Measurements from ENCODE around the gene VRTN. TPM values are rescaled to one million over a fixed set of nuclear protein-coding genes. Genes with fewer than 3 reads are reported as not detected.

VRTN gene
- total RNA-seq, 1 experiment from 2014 or later, result 104 TPM

DNA sequence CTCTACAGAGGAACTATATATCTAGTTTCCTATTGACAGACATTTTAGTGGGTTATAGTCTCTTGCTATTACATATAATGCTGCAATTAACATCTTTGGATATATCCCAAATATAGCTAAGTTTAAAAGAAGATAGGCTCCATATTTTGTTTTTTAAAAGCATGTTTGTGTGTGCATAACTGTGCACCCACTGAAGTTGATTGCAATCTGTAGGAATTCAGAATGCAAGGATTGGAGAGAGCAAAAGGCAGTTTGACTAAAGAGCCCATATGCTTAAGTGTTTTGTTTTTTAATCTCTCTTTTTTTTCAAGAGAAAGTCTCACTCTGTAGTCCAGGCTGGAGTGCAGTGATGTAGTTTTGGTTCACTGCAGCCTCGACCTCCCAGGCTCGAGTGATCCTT, 36.1 kb upstream of the VRTN start:
- Histone ChIP-seq H2BK15ac (ENCODE audit: low read depth, low read length) (no peak overlapping the region), H4K91ac (ENCODE audit: insufficient read length, low read depth, low read length) (no peak overlapping the region), H4K8ac (replicated peaks; ENCODE audit: insufficient read length, low read depth, low read length) (no peak overlapping the region), H3K23me2 (ENCODE audit: insufficient read length, low read depth, low read length, poor library complexity, severe bottlenecking) (no peaks in the 10 kb centered on the region), H4K20me1 (ENCODE audit: control insufficient read depth, insufficient read depth, insufficient read length) (no peaks in the 10 kb centered on the region), H2BK12ac (ENCODE audit: insufficient read length, low read depth, low read length) (no peak overlapping the region), H3T11ph (ENCODE audit: low read length) (no peak overlapping the region), H3K14ac (ENCODE audit: insufficient read depth, low read length) (no peak overlapping the region), H3K4me2 (ENCODE audit: insufficient read depth, insufficient read length, low read length) (no peak overlapping the region), H2AK5ac (ENCODE audit: insufficient read length, low read length) (no peak overlapping the region), H3K18ac (ENCODE audit: insufficient read length, low read depth, low read length) (no peak overlapping the region), H3K9me3 (ENCODE audit: control insufficient read depth, low read depth, low read length) (no peaks in the 10 kb centered on the region), H3K4me1 (ENCODE audit: insufficient read depth, low read length) (no peaks in the 10 kb centered on the region), H3K4ac (ENCODE audit: low read depth, low read length) (no peak overlapping the region), H3K23ac (ENCODE audit: insufficient read length, low read depth, low read length) (no peak overlapping the region), H3K79me1 (ENCODE audit: insufficient read depth, low read depth, low read length, poor library complexity, severe bottlenecking) (no peaks in the 10 kb centered on the region), H3K27ac (ENCODE audit: insufficient read length, low read depth, low read length) (no peak overlapping the region), H2BK5ac (ENCODE audit: insufficient read length, low read length) (no peak overlapping the region), H2BK120ac (ENCODE audit: low read depth, low read length, poor library complexity, severe bottlenecking) (no peak overlapping the region), H3K56ac (ENCODE audit: insufficient read length, low read depth, low read length) (no peak overlapping the region), H3K9ac (ENCODE audit: extremely low read depth, insufficient read length, low read length) (no peak overlapping the region), H2BK20ac (ENCODE audit: low read depth, low read length, poor library complexity, severe bottlenecking) (no peak overlapping the region), H3K27me3 (ENCODE audit: insufficient read depth, low read length) (no peaks in the 10 kb centered on the region), H2AFZ (ENCODE audit: low read length) (no peak overlapping the region), H4K5ac (ENCODE audit: insufficient read length, low read depth, low read length) (no peak overlapping the region), H3K79me2 (ENCODE audit: insufficient read depth, low read length) (no peaks in the 10 kb centered on the region)
- Mint-ChIP-seq H3K4me1 (peaks cover 3 to 4% of the 10 kb centered on the region in 2 experiments; a peak in 1 of 4 replicates), H3K36me3 (ENCODE audit: insufficient read depth in 1 of 3, low read depth in 3 of 3) (no peaks in the 10 kb centered on the region), H3K9me3 (no peaks in the 10 kb centered on the region), H3K4me3 (no peak overlapping the region), H3K27ac (no peak overlapping the region), H3K27me3 (ENCODE audit: low read depth) (no peaks in the 10 kb centered on the region; the same call in 1 of the 2 replicates)
- no peak for DNase-seq
- TF ChIP-seq, protein P1, sequence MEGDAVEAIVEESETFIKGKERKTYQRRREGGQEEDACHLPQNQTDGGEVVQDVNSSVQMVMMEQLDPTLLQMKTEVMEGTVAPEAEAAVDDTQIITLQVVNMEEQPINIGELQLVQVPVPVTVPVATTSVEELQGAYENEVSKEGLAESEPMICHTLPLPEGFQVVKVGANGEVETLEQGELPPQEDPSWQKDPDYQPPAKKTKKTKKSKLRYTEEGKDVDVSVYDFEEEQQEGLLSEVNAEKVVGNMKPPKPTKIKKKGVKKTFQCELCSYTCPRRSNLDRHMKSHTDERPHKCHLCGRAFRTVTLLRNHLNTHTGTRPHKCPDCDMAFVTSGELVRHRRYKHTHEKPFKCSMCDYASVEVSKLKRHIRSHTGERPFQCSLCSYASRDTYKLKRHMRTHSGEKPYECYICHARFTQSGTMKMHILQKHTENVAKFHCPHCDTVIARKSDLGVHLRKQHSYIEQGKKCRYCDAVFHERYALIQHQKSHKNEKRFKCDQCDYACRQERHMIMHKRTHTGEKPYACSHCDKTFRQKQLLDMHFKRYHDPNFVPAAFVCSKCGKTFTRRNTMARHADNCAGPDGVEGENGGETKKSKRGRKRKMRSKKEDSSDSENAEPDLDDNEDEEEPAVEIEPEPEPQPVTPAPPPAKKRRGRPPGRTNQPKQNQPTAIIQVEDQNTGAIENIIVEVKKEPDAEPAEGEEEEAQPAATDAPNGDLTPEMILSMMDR (conservative IDR thresholded peaks at IDR 0.05), result no peak
- WGBS (ENCODE audit: extremely low coverage, insufficient read length, low lambda C conversion rate), result no CpG with 5 or more reads among the region's 2 CpGs
